NCI-H2029 treated with DMSO at 0.1 percent for 48 hours (cell line): ENCODE results near the gene CCDC171.
"Not testable (repeated sequence)": the region's sequence is repeated elsewhere in the genome, so short reads cannot be mapped to it uniquely, and the experiment has no call there.

Source experiments
- DNase-seq: peaks from one replicate; lab custom pipeline; 2025; lab: John Stamatoyannopoulos, UW

The CCDC171 gene

DNA sequence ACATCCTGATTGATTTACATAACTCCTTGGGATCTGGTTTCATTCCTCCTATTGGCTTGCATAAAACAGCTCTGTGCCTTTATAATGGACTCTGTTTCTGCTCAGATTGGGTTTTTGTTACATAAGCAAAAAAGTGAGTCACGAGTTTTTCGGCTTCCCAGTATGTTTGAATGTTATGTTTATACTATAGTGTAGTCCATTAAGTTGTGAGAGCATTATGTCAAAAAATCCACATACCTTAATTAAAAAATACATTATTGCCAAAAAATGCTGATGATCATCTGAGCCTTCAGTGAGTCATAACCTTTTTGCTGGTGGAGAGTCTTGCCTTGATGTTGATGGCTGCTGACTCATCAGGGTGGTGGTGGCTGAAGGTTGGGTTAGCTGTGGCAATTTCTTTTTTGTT, 144.6 kb downstream of the CCDC171 start:
- DNase-seq: no peak

- DNase-seq: not testable (repeated sequence)
Observed at GRCh38 chr9:15699876-15700559, 147.2 kb downstream of the CCDC171 start.

DNA sequence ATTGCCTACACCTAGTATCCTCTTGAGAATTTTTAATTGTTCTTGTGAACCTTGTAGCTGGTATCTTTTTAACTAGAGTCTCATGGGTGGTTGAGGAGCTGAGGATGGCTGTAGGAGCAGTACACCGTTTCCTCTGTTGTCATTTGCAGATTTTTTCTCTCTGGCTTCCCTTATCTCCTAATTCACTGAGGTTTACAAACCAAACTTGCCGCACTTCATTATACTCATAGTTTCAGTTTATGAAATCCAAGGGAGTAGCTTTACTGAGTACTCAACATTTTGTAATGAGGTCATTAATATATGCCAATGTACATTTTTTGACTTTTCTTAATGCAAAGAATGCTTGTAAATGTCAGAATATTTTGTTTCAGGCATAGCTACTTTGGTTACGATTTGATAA, 154.2 kb downstream of the CCDC171 start:
- no peak for DNase-seq

DNA sequence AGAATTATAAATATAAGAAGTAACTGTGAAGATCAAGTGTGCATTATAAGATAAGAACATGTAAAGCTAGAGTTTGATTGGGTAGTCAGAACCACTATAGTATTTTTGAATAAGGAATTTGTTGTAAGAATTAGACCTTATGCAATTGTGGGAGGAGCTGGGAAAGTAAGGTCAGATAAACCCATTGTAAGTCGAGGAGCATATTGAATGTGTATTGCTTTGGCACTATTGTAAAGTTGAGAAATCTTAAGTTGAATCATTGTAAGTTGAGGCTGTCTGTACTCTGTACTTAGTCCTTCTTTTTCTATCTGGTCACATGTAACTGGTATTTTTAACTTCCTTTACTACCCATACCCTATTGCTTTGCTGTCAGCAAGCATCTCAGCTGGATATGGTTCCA, 158.7 kb downstream of the CCDC171 start:
- DNase-seq: no peak

DNA sequence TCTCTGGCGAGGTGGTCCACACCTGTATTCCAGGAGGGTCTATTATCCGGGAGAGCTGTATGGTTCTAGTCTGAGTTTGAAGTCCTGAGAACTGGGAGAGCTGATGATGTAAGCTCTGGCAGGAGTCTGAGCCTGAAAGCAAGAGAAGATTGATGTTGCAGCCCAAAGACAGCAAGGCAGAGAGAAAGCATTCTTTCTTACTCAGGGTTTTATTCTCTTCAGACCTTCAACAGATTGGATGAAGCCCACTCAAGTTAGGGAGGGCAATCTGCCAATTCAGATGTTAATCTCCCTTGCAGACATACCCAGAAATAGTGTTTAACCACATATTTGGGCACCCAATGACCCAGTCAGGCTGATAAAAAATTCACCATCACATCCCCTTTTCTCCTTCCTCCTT, 159.1 kb downstream of the CCDC171 start:
- DNase-seq: no peak

- DNase-seq: no peak
Observed at GRCh38 chr9:15714746-15715145, 161.9 kb downstream of the CCDC171 start.

DNA sequence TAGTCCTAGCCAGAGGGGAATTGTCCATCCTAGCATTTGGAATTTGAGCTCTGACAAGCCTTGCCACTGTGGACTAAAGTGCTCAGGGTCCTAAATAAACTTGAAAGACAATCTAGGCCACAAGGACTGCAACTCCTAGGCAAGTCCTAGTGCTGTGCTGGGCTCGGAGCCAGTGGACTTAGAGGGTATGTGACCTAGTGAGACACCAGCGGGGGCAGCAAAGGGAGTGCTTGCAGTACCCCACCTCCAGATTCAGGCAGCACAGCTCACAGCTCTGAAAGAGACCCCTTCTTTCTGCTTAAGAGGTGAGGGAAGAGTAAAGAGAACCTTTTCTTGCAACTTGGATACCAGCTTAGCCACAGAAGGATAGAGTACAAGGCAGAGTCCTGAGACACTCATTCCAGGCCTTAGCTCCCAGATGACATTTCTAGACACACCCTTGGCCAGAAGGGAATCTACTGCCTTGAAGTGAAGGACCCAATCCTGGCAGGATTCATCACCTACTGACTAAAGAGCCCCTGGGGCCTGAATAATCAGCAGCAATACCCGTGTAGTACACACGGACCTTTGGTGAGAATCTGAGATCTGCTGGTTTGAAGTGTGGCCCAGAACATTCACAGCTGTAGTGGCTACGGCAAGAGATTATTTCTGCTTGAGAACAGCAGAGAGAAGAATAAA, 164.6 kb downstream of the CCDC171 start:
- no peak for DNase-seq

DNA sequence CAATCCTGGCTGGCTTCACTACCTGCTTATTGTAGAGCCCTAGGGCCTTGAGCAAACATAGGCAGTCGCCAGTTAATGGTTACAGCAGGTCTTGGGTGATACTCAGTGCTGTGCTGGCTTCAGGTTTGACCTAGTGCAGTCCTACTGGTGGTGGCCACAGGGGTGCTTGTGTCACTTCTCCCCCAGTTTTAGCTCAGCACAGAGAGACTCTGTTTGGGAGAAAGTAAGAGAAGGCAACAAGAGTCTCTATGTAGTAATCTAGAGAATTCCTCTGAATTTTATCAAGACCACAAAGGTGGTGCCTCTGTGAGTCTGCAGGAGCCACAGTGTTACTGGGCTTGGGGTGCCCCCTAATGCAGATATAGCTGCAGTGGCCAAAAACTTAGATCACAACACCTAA, 165.6 kb downstream of the CCDC171 start:
- DNase-seq: no peak

- DNase-seq: no peak
Observed at GRCh38 chr9:15720861-15721260, 168.0 kb downstream of the CCDC171 start.

DNA sequence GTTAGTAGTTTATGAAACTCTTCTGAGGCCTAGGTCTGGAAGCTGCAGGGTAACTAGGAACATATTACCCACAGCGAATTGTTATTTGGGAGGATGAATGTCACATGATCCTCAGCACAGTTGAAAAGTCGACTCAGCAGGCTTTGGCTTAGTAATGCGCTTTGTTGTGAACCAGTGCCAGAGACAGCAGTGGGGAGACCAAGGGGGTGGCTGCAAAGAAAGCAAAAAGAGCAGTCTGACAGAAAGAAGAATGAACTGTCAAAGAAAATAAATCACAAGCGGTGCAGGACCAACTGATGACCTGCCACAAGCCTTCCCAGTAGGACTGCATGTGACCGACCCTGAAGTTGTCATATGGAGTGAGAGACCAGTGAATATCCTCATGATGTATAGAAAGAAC, 170.0 kb downstream of the CCDC171 start:
- no peak for DNase-seq

DNA sequence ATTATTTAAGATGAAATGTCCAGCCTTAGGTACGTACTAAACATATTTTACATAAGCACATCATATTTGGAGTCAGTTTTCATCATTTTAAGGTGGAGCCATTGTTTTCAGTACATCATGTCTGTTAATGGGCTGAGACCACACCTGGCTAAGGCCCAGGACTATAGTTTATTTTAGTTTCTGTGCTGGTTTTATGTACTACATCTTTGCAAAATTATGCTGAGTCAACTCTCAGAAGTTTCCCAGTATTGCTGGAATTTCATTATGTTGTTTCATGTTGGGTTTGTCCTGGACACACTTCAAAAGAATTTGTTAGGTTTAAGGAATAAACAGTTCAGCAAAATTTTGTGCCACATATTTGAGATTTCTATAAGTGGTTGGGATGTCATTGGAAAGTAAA, 171.2 kb downstream of the CCDC171 start:
- DNase-seq: no peak

GRCh38 chr9:15724612-15725011, 171.8 kb downstream of the CCDC171 start:
- no peak for DNase-seq

GRCh38 chr9:15725953-15726352, 173.1 kb downstream of the CCDC171 start:
- no peak for DNase-seq

- DNase-seq: no peak
Observed at GRCh38 chr9:15729507-15729906, 176.7 kb downstream of the CCDC171 start.

- no peak for DNase-seq
Observed at GRCh38 chr9:15735083-15735857, 182.4 kb downstream of the CCDC171 start.

DNA sequence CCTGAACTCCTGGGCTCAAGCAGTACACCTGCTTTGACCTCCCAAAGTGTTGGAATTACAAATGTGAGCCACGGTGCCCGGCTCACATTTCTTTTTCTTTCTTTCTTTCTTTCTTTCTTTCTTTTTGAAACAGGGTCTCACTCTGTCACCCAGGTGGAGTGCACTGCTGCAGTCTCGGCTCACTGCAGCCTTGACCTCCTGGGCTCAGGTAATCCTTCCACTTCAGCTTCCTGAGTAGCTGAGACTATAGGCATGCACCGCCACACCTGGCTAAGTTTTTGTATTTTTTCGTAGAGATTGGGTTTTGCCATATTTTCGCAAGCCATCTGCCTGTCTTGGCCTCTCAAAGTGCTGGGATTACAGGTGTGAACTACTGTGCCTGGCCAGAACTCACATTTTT, 183.7 kb downstream of the CCDC171 start:
- no peak for DNase-seq

DNA sequence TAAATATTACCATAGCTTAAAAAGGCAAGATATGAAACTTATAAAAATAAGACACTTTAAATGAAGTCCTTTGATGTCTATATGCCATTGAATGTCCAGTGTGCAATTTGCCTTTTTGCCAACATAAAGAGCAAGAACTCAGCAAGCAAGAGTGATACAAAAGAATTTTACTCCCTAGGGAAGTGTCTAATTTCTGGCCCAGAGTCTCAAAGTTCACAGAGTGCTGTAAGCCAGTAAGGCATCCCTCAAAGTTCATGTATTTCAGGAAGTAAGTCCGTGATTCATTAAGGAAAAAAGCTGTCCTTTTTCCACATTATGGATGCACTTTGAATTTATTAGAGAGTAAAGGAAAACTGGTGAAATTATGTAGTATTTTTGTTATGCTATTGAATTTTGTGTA, 185.2 kb downstream of the CCDC171 start:
- no peak for DNase-seq

GRCh38 chr9:15741015-15741414, 188.2 kb downstream of the CCDC171 start:
- DNase-seq: no peak

- no peak for DNase-seq
Observed at GRCh38 chr9:15743512-15743911, 190.7 kb downstream of the CCDC171 start.

GRCh38 chr9:15744196-15744595, 191.4 kb downstream of the CCDC171 start:
- no peak for DNase-seq

- no peak for DNase-seq
Observed at GRCh38 chr9:15746905-15747304, 194.1 kb downstream of the CCDC171 start.

DNA sequence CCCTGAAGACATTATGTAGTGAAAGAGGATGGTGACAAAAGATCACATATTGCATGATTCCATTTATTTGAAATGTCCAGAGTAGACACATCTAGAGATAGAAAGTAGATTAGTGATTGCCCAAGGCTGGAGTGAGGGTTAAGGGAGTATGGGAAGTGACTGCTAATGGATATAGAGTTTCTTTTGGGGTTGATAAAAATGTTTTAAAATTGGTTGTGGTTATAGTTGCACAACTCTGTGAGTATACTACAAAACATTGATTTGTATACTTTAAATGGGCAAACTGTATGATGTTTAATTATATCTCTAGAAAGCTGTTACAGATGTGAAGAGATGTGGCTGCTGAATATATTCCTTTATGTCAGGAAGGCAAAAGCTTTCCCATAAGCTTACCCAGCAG, 202.8 kb downstream of the CCDC171 start:
- no peak for DNase-seq

DNA sequence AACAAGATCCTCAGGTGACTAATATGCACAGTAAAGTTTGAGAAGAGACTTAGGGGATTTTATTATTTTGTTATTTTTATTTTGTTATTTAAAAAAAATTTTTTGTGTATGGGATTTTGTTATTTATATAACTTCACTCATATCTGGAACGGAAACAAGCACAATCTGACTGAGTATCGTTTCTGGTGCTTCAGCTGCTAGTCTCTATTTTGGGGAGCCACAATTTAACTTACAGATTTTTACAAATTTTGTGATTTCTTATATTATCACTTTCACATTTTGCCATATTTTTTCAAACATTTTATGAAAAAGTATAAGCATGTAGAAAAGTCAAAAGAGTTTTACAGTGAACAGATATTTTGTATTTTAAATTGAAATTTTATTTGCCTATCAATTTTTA, 208.7 kb downstream of the CCDC171 start:
- DNase-seq: no peak
